ENCODE measurements around the gene SMARCA1. TPM values are rescaled to one million over a fixed set of nuclear protein-coding genes. Genes with fewer than 3 reads are reported as not detected.
A peak's percentile ranks its signal among the peaks of the same experiment; 100 is the strongest.
"Not testable (repeated sequence)": the region's sequence is repeated elsewhere in the genome, so short reads cannot be mapped to it uniquely, and the experiment has no call there.

The SMARCA1 gene
- total and polyA plus RNA-seq, 12 donors = 6.3 to 42.9 (median 32.1) TPM

GRCh38 chrX:129557844-129558480 is 34.7 kb upstream of the SMARCA1 start:
- peaks cover 0 to 4% (median 0%) of the 10 kb centered on the region in 9 donors for H3K4me1 ChIP-seq

DNA sequence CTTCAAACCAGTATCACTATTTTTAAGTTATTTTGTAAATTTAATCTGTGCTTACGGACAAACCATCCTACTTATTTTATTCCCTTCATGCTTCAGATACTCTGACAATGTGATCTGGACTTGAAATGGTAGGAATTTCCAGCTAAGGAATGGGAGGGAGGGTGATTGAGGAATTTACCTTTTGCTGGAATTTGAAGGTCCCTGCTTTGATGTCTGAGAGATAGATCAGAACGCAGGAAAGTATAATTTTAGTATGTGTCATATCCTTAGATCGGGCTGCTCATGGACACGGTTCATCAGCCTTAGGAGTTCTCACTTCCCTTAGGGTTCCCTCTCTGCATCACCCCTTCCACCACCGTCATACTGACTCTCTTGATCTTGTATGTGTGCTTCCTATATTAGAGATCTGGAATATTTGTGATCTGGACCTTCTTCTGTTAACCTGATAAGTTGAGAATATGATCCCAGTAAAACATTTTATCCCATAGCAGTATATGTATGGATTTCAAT is 33.6 kb upstream of the SMARCA1 start:
- peaks cover 0 to 4% (median 0%) of the 10 kb centered on the region in 9 donors for H3K4me1 ChIP-seq
- 94 to 96% methylated on average over 5 of the region's 5 CpGs for WGBS, 2 donors
- H3K27ac ChIP-seq = no peak overlapping the region
- no peak for TF ChIP-seq CTCF (IDR thresholded peaks at IDR 0.05)
- no peak for DNase-seq
- peaks cover 0 to 17% (median 0%) of the 10 kb centered on the region in 7 donors for H3K27me3 ChIP-seq
- peaks cover 0 to 78% (median 0%) of the 10 kb centered on the region in 9 donors for H3K36me3 ChIP-seq
- no peak for ATAC-seq
- H3K4me3 ChIP-seq = no peak overlapping the region
- intact Hi-C loops (cut with DNase I) = no loop called here
- no peaks in the 10 kb centered on the region for H3K9me3 ChIP-seq

More at GRCh38 chrX:129557844-129558480, 34.7 kb upstream of the SMARCA1 start:
- Histone ChIP-seq H3K36me3 (peaks cover 0 to 87% (median 3%) of the 10 kb centered on the region in 9 donors), H3K9me3 (no peaks in the 10 kb centered on the region), H3K4me3 (no peak overlapping the region), H3K27ac (peak overlapping the region in 2 of 10 donors; percentile 9 to 31), H3K27me3 (peaks cover 0 to 11% (median 0%) of the 10 kb centered on the region in 7 donors)
- intact Hi-C loops (cut with DNase I) = no loop called here
- no peak for DNase-seq
- WGBS, 2 donors = 56 to 65% methylated on average over 1 of the region's 1 CpG
- ATAC-seq = peak in 2 of 8 donors; percentile 39 to 65
- no peak for TF ChIP-seq CTCF (IDR thresholded peaks at IDR 0.05)

DNA sequence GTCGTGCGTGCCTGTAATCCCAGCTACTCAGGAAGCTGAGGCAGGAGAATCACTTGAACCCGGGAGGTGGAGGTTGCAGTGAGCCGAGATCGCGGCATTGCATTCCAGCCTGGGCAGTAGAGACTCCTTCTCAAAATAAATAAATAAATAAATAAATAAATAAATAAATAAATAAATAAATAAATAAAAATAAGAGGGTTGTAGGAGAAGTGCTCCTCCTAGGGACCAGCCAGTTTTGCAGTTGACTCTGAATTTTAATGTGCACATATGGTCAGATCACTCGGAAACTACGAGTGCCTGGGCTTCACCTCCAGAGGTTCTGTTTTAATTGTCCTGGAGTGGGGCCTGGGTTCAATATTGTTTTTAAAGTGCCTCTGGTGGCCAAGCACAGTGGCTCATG is 31.5 kb upstream of the SMARCA1 start:
- WGBS, 2 donors = 96 to 98% methylated on average over 8 of the region's 8 CpGs

More for the DNA sequence above, 31.5 kb upstream of the SMARCA1 start:
- ATAC-seq; H3K4me3 ChIP-seq; intact Hi-C loops (cut with DNase I); H3K9me3 ChIP-seq; H3K4me1 ChIP-seq; H3K27ac ChIP-seq; DNase-seq: not testable (repeated sequence)
- peak in 1 of 9 donors; percentile 10 for TF ChIP-seq CTCF (IDR thresholded peaks at IDR 0.05)
- Histone ChIP-seq H3K27me3 (peaks cover 0 to 15% (median 0%) of the 10 kb centered on the region in 7 donors), H3K36me3 (peaks cover 0 to 69% (median 0%) of the 10 kb centered on the region in 9 donors)
